Brain microvascular endothelial cell (primary cell): ENCODE results near the gene AURKB.
"Not testable (repeated sequence)": the region's sequence is repeated elsewhere in the genome, so short reads cannot be mapped to it uniquely, and the experiment has no call there.

Experiments
- DNase-seq: peaks from one replicate; pipeline ENCODE4 v3.0.0-alpha.2; 2020
- H3K27ac ChIP-seq: fragments of 250-450 bp; sonication (Bioruptor Pico); 2 replicates; pipeline ENCODE4 v1.5.1; 2020; ENCODE audit warnings: mild to moderate bottlenecking, moderate library complexity
- H3K27me3 ChIP-seq: fragments of 250-450 bp; sonication (Bioruptor Pico); replicated peaks from 2 replicates; pipeline ENCODE4 v1.5.1; 2020; ENCODE audit warnings: mild to moderate bottlenecking
- H3K36me3 ChIP-seq: fragments of 250-450 bp; sonication (Bioruptor Pico); replicated peaks from 2 replicates; pipeline ENCODE4 v1.5.1; 2020; ENCODE audit warnings: mild to moderate bottlenecking
- H3K4me3 ChIP-seq: 2 replicates; pipeline ENCODE4 v1.5.1; 2011; ENCODE audit warnings: low read depth, mild to moderate bottlenecking, control low read depth, low read length, moderate library complexity
- CTCF ChIP-seq: IDR thresholded peaks from 2 replicates; pipeline ENCODE4 v1.5.1; 2011; ENCODE audit warnings: low read depth, mild to moderate bottlenecking, moderate library complexity, low read length, control low read depth, inconsistent platforms; ENCODE audit errors: missing control alignments
- in situ Hi-C: cut with HindIII; loops from 2 replicates; pipeline ENCODE4 v1.10.0; 2017; ENCODE audit warnings: low sequenced_read_pairs, low pct_ligation_motif_present

AURKB gene

GRCh38 chr17:8223356-8224126 lies 13.2 kb upstream of the AURKB start:
- peak overlapping the region; percentile 69 for H3K4me3 ChIP-seq
- in situ Hi-C loops, result no loop called here
- DNase-seq, result peak; percentile 38
- H3K27me3 ChIP-seq, result no peaks in the 10 kb centered on the region
- H3K36me3 ChIP-seq, result peaks cover 3% of the 10 kb centered on the region
- peak overlapping the region; percentile 94 for H3K27ac ChIP-seq
- TF ChIP-seq CTCF, result peak; percentile 27

GRCh38 chr17:8222630-8223355 lies 12.4 kb upstream of the AURKB start:
- no peak for TF ChIP-seq CTCF
- Histone ChIP-seq H3K4me3 (peak overlapping the region; percentile 69), H3K27me3 (no peaks in the 10 kb centered on the region), H3K27ac (peak overlapping the region; percentile 94), H3K36me3 (peaks cover 2% of the 10 kb centered on the region)
- in situ Hi-C loops, result no loop called here
- peak; percentile 95 for DNase-seq

- in situ Hi-C loops, result no loop called here
- no peak for DNase-seq
- H3K36me3 ChIP-seq, result no peaks in the 10 kb centered on the region
- H3K27ac ChIP-seq, result peak overlapping the region; percentile 94
- TF ChIP-seq CTCF, result no peak
- no peaks in the 10 kb centered on the region for H3K27me3 ChIP-seq
- H3K4me3 ChIP-seq, result peak overlapping the region; percentile 69
Measured at GRCh38 chr17:8222380-8222629, 11.9 kb upstream of the AURKB start.

- TF ChIP-seq CTCF, result no peak
- H3K36me3 ChIP-seq, result no peaks in the 10 kb centered on the region
- peak; percentile 91 for DNase-seq
- in situ Hi-C loops, result no loop called here
- peak overlapping the region; percentile 94 for H3K27ac ChIP-seq
- H3K4me3 ChIP-seq, result peak overlapping the region; percentile 69
- no peaks in the 10 kb centered on the region for H3K27me3 ChIP-seq
Measured at GRCh38 chr17:8221663-8222379, 11.4 kb upstream of the AURKB start.

- TF ChIP-seq CTCF, result no peak
- peak overlapping the region; percentile 69 for H3K4me3 ChIP-seq
Measured at GRCh38 chr17:8220783-8221662, 10.6 kb upstream of the AURKB start.

GRCh38 chr17:8214000-8214399 lies 3.6 kb upstream of the AURKB start:
- in situ Hi-C loops, H3K4me3 ChIP-seq, H3K27ac ChIP-seq, H3K36me3 ChIP-seq, DNase-seq, H3K27me3 ChIP-seq: not testable (repeated sequence)

More at GRCh38 chr17:8220783-8221662, 10.6 kb upstream of the AURKB start:
- in situ Hi-C loops, result no loop called here
- DNase-seq, result peak; percentile 89
- Histone ChIP-seq H3K36me3 (no peaks in the 10 kb centered on the region), H3K27me3 (no peaks in the 10 kb centered on the region), H3K27ac (peak overlapping the region; percentile 94)
